ENCODE measurements around the gene PTBP3.

Gene PTBP3

GRCh38 chr9:112332674-112332976 lies 794 bp downstream of the PTBP3 start:
- Histone ChIP-seq H3K36me3 (ENCODE audit: control insufficient read depth in 1 of 2, insufficient read depth in 2 of 2, low read length in 2 of 2) (no peaks in the 10 kb centered on the region), H3K9me3 (ENCODE audit: control insufficient read depth in 1 of 2, low read length in 2 of 2) (no peaks in the 10 kb centered on the region), H3K27me3 (ENCODE audit: low read depth, low read length) (no peaks in the 10 kb centered on the region), H3K27ac (ENCODE audit: low read length) (peak overlapping the region; percentile 91), H3K4me3 (ENCODE audit: low read depth in 1 of 2, low read length in 2 of 2) (peak overlapping the region; percentile 89 to 91), H3K4me1 (ENCODE audit: control insufficient read depth in 1 of 2, insufficient read depth in 2 of 2, low read length in 2 of 2) (peaks cover 0 to 6% of the 10 kb centered on the region in 2 donors)

DNA sequence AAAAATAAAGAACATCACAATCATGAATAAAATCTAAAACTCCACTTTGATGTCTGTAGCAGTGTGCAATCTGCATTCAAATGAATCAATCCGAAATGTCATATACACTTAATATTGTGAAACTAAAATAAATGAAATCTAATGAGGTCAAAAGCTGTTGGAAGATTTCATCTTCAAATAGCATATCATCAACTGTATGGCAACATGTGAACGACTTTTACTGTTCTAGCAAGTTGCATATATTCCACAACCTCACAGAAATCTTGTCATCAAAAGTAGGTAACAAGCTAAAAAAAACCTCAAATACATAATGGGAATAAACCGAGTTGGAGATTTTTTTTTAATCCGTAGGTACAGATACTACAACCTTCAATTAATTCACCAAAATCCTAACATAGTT lies 1.2 kb downstream of the PTBP3 start:
- peaks cover 0 to 6% of the 10 kb centered on the region in 2 donors for H3K4me1 ChIP-seq (ENCODE audit: control insufficient read depth in 1 of 2, insufficient read depth in 2 of 2, low read length in 2 of 2)
- no peaks in the 10 kb centered on the region for H3K9me3 ChIP-seq (ENCODE audit: control insufficient read depth in 1 of 2, low read length in 2 of 2)
- no peaks in the 10 kb centered on the region for H3K27me3 ChIP-seq (ENCODE audit: low read depth, low read length)
- peak overlapping the region; percentile 91 for H3K27ac ChIP-seq (ENCODE audit: low read length)
- H3K36me3 ChIP-seq (ENCODE audit: control insufficient read depth in 1 of 2, insufficient read depth in 2 of 2, low read length in 2 of 2): no peaks in the 10 kb centered on the region
- peak overlapping the region; percentile 89 to 91 for H3K4me3 ChIP-seq (ENCODE audit: low read depth in 1 of 2, low read length in 2 of 2)

DNA sequence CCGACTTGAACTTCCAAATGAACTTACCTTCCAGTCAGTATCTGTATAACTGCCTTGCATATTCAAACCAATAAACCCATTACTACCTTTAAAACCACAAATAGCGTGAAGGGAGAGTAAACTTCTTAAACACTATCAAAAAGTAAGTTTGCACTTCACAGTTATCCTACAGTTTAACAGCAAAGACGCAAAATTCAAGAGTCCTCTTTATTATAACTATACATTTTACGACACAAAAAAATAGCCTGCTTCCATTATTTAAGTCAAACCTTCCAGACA lies 1.8 kb downstream of the PTBP3 start:
- Histone ChIP-seq H3K27ac (ENCODE audit: low read length) (peak overlapping the region; percentile 91), H3K4me3 (ENCODE audit: low read depth in 1 of 2, low read length in 2 of 2) (peak overlapping the region; percentile 89 to 91), H3K4me1 (ENCODE audit: control insufficient read depth in 1 of 2, insufficient read depth in 2 of 2, low read length in 2 of 2) (peaks cover 0 to 6% of the 10 kb centered on the region in 2 donors), H3K9me3 (ENCODE audit: control insufficient read depth in 1 of 2, low read length in 2 of 2) (no peaks in the 10 kb centered on the region), H3K36me3 (ENCODE audit: control insufficient read depth in 1 of 2, insufficient read depth in 2 of 2, low read length in 2 of 2) (no peaks in the 10 kb centered on the region), H3K27me3 (ENCODE audit: low read depth, low read length) (no peaks in the 10 kb centered on the region)

- Histone ChIP-seq H3K4me1 (ENCODE audit: control insufficient read depth in 1 of 2, insufficient read depth in 2 of 2, low read length in 2 of 2) (peaks cover 0 to 6% of the 10 kb centered on the region in 2 donors), H3K27me3 (ENCODE audit: low read depth, low read length) (no peaks in the 10 kb centered on the region), H3K36me3 (ENCODE audit: control insufficient read depth in 1 of 2, insufficient read depth in 2 of 2, low read length in 2 of 2) (no peaks in the 10 kb centered on the region), H3K9me3 (ENCODE audit: control insufficient read depth in 1 of 2, low read length in 2 of 2) (no peaks in the 10 kb centered on the region), H3K27ac (ENCODE audit: low read length) (no peak overlapping the region), H3K4me3 (ENCODE audit: low read depth in 1 of 2, low read length in 2 of 2) (no peak overlapping the region)
These were observed 4.9 kb downstream of the PTBP3 start for GRCh38 chr9:112328545-112328944.

DNA sequence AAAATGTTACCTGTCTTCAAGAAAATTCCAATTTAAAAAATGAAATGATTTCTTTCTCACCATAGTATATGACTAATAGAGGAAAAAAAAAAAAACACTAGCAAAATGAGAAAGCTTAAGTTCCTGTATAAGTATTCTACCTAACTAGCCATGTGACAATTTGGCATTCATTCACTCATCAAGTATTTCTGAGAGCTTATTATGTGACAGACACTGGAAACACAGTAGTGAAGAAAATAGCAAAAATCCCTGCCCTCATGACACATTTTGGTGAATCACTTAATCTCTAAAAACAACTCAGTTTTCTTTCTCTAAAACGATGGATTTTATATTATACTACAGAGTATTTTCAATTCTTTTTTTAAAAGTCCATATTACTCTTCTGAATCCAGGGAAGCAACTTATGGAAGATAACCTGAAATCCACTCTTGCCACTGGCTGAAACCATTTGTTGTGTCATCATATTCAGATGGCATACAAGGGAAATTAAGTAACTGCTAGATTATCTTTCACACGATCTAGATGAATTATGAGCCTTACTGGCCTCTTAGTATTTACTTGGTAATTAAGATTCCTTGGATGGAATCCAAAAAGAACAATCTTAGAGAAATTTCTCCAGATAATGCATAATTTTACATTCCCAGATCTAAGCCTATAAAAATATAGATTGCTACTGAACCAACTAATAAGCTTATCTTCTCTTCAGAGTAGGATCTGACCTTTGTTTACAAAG lies 5.5 kb downstream of the PTBP3 start:
- H3K4me3 ChIP-seq (ENCODE audit: low read depth in 1 of 2, low read length in 2 of 2): no peak overlapping the region
- peaks cover 0 to 3% of the 10 kb centered on the region in 2 donors for H3K36me3 ChIP-seq (ENCODE audit: control insufficient read depth in 1 of 2, insufficient read depth in 2 of 2, low read length in 2 of 2)
- no peaks in the 10 kb centered on the region for H3K27me3 ChIP-seq (ENCODE audit: low read depth, low read length)
- peaks cover 0 to 6% of the 10 kb centered on the region in 2 donors for H3K4me1 ChIP-seq (ENCODE audit: control insufficient read depth in 1 of 2, insufficient read depth in 2 of 2, low read length in 2 of 2)
- H3K27ac ChIP-seq (ENCODE audit: low read length): no peak overlapping the region
- H3K9me3 ChIP-seq (ENCODE audit: control insufficient read depth in 1 of 2, low read length in 2 of 2): peaks cover 0 to 2% of the 10 kb centered on the region in 2 donors

GRCh38 chr9:112326194-112326593 lies 7.2 kb downstream of the PTBP3 start:
- Histone ChIP-seq H3K4me1 (ENCODE audit: control insufficient read depth in 1 of 2, insufficient read depth in 2 of 2, low read length in 2 of 2) (peaks cover 0 to 5% of the 10 kb centered on the region in 2 donors), H3K9me3 (ENCODE audit: control insufficient read depth in 1 of 2, low read length in 2 of 2) (peaks cover 0 to 2% of the 10 kb centered on the region in 2 donors), H3K27ac (ENCODE audit: low read length) (no peak overlapping the region), H3K27me3 (ENCODE audit: low read depth, low read length) (no peaks in the 10 kb centered on the region), H3K36me3 (ENCODE audit: control insufficient read depth in 1 of 2, insufficient read depth in 2 of 2, low read length in 2 of 2) (peaks cover 0 to 3% of the 10 kb centered on the region in 2 donors), H3K4me3 (ENCODE audit: low read depth in 1 of 2, low read length in 2 of 2) (no peak overlapping the region)

- H3K9me3 ChIP-seq (ENCODE audit: control insufficient read depth in 1 of 2, low read length in 2 of 2): peaks cover 0 to 2% of the 10 kb centered on the region in 2 donors
- H3K27ac ChIP-seq (ENCODE audit: low read length): no peak overlapping the region
- no peaks in the 10 kb centered on the region for H3K4me1 ChIP-seq (ENCODE audit: control insufficient read depth in 1 of 2, insufficient read depth in 2 of 2, low read length in 2 of 2)
- no peak overlapping the region for H3K4me3 ChIP-seq (ENCODE audit: low read depth in 1 of 2, low read length in 2 of 2)
- no peaks in the 10 kb centered on the region for H3K27me3 ChIP-seq (ENCODE audit: low read depth, low read length)
- peaks cover 0 to 3% of the 10 kb centered on the region in 2 donors for H3K36me3 ChIP-seq (ENCODE audit: control insufficient read depth in 1 of 2, insufficient read depth in 2 of 2, low read length in 2 of 2)
These were observed 7.8 kb downstream of the PTBP3 start for GRCh38 chr9:112325600-112325999.

DNA sequence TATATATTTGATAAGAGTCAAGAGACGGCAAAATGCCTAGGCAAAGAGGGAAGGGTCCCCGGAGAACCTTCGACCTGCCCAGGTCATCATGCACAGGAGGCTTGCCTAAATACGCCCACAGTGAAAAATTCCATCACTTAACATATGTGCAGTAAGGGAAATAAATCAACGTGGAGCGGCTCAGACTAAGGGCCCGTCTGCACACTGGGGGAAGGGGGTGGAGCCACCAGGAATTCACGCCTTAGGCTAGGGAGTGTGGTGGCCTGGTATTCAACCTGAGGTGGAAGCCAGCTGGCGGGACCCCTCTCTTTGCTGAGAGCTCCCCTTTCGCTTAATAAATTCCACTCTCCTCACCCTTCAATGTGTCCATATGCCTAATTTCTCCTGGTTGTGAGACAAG lies 8.3 kb downstream of the PTBP3 start:
- Histone ChIP-seq H3K4me3 (ENCODE audit: low read depth in 1 of 2, low read length in 2 of 2) (no peak overlapping the region), H3K36me3 (ENCODE audit: control insufficient read depth in 1 of 2, insufficient read depth in 2 of 2, low read length in 2 of 2) (peaks cover 0 to 3% of the 10 kb centered on the region in 2 donors), H3K27ac (ENCODE audit: low read length) (no peak overlapping the region), H3K4me1 (ENCODE audit: control insufficient read depth in 1 of 2, insufficient read depth in 2 of 2, low read length in 2 of 2) (no peaks in the 10 kb centered on the region), H3K27me3 (ENCODE audit: low read depth, low read length) (no peaks in the 10 kb centered on the region), H3K9me3 (ENCODE audit: control insufficient read depth in 1 of 2, low read length in 2 of 2) (peaks cover 0 to 2% of the 10 kb centered on the region in 2 donors)

- H3K27ac ChIP-seq (ENCODE audit: low read length): peak overlapping the region; percentile 16
- H3K4me1 ChIP-seq (ENCODE audit: control insufficient read depth in 1 of 2, insufficient read depth in 2 of 2, low read length in 2 of 2): no peaks in the 10 kb centered on the region
- peaks cover 0 to 3% of the 10 kb centered on the region in 2 donors for H3K36me3 ChIP-seq (ENCODE audit: control insufficient read depth in 1 of 2, insufficient read depth in 2 of 2, low read length in 2 of 2)
- no peak overlapping the region for H3K4me3 ChIP-seq (ENCODE audit: low read depth in 1 of 2, low read length in 2 of 2)
- peaks cover 0 to 2% of the 10 kb centered on the region in 2 donors for H3K9me3 ChIP-seq (ENCODE audit: control insufficient read depth in 1 of 2, low read length in 2 of 2)
- H3K27me3 ChIP-seq (ENCODE audit: low read depth, low read length): no peaks in the 10 kb centered on the region
These were observed 10.0 kb downstream of the PTBP3 start for GRCh38 chr9:112323378-112323854.

DNA sequence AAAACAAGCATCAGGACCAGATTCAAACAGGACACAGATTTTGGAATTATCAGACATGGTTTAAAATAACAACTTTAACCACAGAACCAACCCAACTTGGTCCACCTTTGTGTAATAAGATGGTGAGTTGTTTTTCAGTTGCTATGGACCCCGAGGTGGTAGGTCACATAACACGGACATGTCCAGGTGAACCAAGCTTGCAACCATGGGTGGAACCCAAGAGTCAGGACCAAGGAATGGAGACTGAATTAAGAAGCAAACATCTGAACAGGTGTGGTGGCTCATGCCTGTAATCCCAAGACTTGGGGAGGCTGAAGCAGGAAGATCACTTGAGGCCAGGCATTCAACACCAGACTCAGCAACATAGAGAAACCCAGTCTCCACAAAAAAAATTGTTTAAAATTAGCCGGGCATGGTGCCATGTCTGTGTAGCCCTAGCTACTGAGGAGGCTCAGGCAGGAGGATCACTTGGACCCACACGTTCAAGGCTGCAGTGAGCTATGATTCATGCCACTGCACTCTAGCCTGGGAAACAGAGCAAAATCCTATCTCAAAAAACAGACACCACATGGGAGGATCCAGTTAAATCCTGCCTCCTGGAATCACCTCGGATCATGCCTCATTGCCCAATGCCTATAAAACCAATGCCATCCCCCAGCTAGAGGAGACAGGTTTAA lies 10.6 kb downstream of the PTBP3 start:
- Histone ChIP-seq H3K36me3 (ENCODE audit: control insufficient read depth in 1 of 2, insufficient read depth in 2 of 2, low read length in 2 of 2) (peaks cover 0 to 3% of the 10 kb centered on the region in 2 donors), H3K4me3 (ENCODE audit: low read depth in 1 of 2, low read length in 2 of 2) (no peak overlapping the region), H3K9me3 (ENCODE audit: control insufficient read depth in 1 of 2, low read length in 2 of 2) (peaks cover 0 to 2% of the 10 kb centered on the region in 2 donors), H3K4me1 (ENCODE audit: control insufficient read depth in 1 of 2, insufficient read depth in 2 of 2, low read length in 2 of 2) (no peaks in the 10 kb centered on the region), H3K27ac (ENCODE audit: low read length) (no peak overlapping the region), H3K27me3 (ENCODE audit: low read depth, low read length) (no peaks in the 10 kb centered on the region)

DNA sequence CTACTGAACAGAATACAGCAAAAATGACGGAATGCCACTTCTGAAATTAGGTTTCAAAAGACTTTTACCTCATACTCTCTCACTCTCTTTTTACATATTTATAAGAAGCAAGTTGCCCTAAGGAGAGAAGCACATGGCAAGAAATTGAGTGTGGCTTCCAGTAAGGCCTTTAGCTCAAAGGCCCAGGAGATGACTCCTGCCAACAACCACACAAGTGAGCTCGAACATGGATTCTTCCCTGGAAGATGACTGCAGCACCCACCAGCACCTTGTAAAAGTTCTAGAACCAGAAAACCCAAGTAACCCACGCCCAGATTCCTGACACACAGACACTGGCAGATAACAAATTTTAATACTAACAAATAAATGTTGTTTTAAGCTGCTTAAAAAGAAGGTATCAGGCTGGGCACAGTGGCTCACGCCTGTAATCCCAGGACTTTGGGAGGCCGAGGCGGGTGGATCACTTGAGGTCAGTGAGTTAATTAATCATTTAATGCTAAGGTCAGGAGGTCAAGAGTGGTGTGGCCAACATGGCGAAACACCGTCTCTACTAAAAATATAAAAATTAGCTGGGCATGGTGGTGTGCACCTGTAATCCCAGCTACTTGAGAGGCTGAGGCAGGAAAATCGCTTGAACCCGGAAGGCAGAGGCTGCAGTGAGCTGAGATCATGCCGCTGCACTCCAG lies 17.0 kb downstream of the PTBP3 start:
- Histone ChIP-seq H3K9me3 (ENCODE audit: control insufficient read depth in 1 of 2, low read length in 2 of 2) (no peaks in the 10 kb centered on the region), H3K27me3 (ENCODE audit: low read depth, low read length) (no peaks in the 10 kb centered on the region), H3K4me1 (ENCODE audit: control insufficient read depth in 1 of 2, insufficient read depth in 2 of 2, low read length in 2 of 2) (peaks cover 0 to 3% of the 10 kb centered on the region in 2 donors), H3K36me3 (ENCODE audit: control insufficient read depth in 1 of 2, insufficient read depth in 2 of 2, low read length in 2 of 2) (no peaks in the 10 kb centered on the region), H3K4me3 (ENCODE audit: low read depth in 1 of 2, low read length in 2 of 2) (no peak overlapping the region), H3K27ac (ENCODE audit: low read length) (no peak overlapping the region)

All from muscle layer of duodenum (tissue), 2 donors.